Dermis microvascular lymphatic vessel endothelial cell (primary cell): ENCODE data around the gene SYT15. TPM values are rescaled to one million over a fixed set of nuclear protein-coding genes. Genes with fewer than 3 reads are reported as not detected.

ENCODE experiments used
- DNase-seq, 2 donors: peaks; one replicate each; pipeline versions ENCODE4 v3.0.0 to v3.0.0-alpha.2; 2010; ENCODE audit warnings: low read depth in 2 of 2
- total RNA-seq: library from RNA; depleted of rRNA; stranded (reverse); fragments of >200 nt; gene quantifications from 2 replicates; pipeline ENCODE4 v1.2.1, GENCODE V29; 2014

Gene SYT15
- total RNA-seq, 1 donor from 2014 or later, result 0.39 TPM

GRCh38 chr10:46544989-46545791, 33.7 kb upstream of the SYT15 start:
- DNase-seq, result no peak

- no peak for DNase-seq
Measured at GRCh38 chr10:46545861-46546590, 32.9 kb upstream of the SYT15 start.

- no peak for DNase-seq
Measured at GRCh38 chr10:46546591-46547540, 32.1 kb upstream of the SYT15 start.

GRCh38 chr10:46547541-46548497, 31.1 kb upstream of the SYT15 start:
- no peak for DNase-seq

GRCh38 chr10:46548498-46549090, 30.3 kb upstream of the SYT15 start:
- DNase-seq, result no peak

GRCh38 chr10:46549171-46550075, 29.5 kb upstream of the SYT15 start:
- no peak for DNase-seq

- DNase-seq, result no peak
Measured at GRCh38 chr10:46550076-46550790, 28.7 kb upstream of the SYT15 start.

- DNase-seq, result no peak
Measured at GRCh38 chr10:46550795-46551700, 27.9 kb upstream of the SYT15 start.

GRCh38 chr10:46551701-46552525, 27.0 kb upstream of the SYT15 start:
- no peak for DNase-seq

GRCh38 chr10:46552526-46553237, 26.2 kb upstream of the SYT15 start:
- DNase-seq, result no peak

- DNase-seq, result no peak
Measured at GRCh38 chr10:46553238-46554049, 25.5 kb upstream of the SYT15 start.

- DNase-seq, result no peak
Measured at GRCh38 chr10:46554166-46554781, 24.7 kb upstream of the SYT15 start.

GRCh38 chr10:46555366-46555712, 23.6 kb upstream of the SYT15 start:
- DNase-seq, result no peak

GRCh38 chr10:46555713-46556514, 23.0 kb upstream of the SYT15 start:
- DNase-seq, result no peak
